HG03575 (cell line): ENCODE results near the gene ADCY7.

Experiments used
- ATAC-seq: cut with Tn5 transposase; IDR thresholded peaks from one replicate; pipeline ENCODE4 v1.9.1; 2021; ENCODE audit not compliant: unreplicated experiment, insufficient number of reproducible peaks, low FRiP score; ENCODE audit errors: extremely low read depth

The ADCY7 gene

DNA sequence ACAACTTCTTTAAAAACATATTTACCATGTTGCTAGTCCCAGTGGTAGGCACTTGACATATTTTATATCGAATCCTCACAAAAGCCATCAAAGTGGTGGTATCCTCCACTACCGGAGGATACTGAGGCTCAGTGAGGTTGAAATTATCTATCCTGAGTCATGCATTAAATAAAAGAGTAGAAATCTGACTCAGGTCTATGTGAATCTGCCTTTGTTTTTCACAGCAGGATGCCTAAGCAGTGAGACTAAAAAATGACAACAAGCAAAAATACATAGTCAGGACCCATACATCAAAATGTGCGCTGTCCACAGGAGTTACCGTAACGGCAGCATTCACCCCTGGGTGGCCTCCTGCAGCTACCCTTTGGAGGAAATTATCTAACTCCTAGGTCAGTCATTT, 84.8 kb downstream of the ADCY7 start:
- no peak for ATAC-seq

DNA sequence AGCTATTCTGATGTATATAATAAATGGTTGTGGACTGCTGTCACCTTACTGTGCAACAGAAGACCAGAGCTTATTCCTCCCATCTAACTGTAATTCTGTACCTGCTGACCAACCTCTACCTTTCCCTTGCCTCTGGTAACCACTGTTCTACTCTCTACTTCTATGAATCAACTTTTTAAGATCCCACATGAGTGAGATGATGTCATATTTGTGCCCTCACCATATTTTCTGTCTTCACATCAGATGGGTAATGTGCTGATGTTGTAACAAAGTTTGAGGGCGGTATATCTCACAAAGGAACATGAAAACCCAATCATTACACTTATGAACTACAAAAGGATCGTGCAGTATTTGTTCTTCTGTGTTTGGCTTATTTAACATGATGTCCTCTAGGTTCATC, 85.6 kb downstream of the ADCY7 start:
- ATAC-seq = no peak

DNA sequence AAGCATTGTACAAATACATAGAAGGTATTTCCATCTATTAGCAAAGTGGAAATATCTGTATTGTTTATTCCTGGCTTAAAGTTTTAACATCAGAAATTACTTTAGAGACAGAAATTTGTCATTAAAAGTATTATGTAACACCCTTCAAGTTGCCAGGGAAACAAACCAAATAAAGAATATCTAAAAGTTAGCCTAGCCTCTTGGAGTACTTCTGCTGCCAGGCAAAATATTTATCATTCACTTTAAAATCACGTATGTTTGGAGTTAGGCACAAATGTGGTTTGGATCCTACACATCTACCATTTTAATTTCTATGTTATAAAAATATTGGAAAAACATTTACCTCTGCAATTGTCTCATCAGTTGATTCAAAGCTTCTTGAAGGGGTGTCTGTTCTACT, 87.7 kb downstream of the ADCY7 start:
- no peak for ATAC-seq

DNA sequence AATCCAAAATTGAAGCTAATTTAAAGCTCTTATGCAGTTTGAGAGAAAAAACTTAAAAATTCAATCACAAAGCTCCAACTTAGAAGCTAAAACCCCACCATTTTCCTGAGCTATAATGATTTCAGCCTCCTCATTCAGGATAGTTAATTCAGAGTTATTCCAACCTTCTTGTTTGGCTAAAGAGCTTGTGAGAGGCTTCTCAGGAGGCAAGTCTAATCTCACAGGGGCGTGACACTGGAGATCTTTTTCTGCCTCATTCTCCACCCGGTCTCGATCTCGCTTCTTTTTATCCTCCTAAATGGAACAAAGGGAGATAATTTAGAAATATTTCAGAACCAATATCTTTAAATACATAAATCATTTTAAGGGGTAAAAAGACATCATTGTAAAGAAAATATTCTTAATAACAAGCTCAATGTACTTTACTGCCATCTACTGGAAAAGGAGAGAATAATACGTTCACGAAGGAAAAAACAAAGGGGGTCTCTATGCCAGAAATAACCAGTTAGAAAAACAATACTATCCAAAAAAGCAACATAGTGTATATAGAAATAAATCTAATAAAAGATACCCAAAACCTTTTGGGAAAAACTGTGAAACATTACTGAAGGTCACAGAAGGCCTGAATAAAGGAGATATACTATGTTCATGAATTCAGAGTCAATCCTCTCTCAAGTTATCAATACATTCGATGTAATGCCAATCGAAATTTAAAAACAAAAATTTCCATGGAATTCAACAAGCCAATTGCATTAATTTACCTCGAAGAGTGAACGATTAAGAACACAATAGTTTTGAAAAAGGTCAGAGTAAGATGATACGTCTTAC, 88.5 kb downstream of the ADCY7 start:
- no peak for ATAC-seq

DNA sequence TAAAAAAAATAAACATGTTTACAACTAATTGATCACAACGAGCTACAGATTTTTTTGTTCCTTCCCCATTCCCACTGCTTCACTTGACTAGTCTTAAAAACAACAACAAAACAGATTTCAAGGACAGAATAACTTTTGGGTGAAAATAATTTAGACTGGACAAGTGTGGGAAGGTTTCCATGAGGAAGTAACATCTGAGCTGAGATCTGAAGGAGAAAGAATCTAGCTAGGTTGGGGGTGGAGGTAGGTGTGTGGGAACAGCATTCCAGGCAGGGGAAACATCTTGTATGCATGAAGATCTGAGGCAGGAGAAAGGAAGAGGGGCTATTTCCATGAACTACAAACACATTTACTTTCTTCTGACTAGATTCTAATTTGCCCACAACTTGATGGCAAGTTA, 93.3 kb downstream of the ADCY7 start:
- no peak for ATAC-seq

DNA sequence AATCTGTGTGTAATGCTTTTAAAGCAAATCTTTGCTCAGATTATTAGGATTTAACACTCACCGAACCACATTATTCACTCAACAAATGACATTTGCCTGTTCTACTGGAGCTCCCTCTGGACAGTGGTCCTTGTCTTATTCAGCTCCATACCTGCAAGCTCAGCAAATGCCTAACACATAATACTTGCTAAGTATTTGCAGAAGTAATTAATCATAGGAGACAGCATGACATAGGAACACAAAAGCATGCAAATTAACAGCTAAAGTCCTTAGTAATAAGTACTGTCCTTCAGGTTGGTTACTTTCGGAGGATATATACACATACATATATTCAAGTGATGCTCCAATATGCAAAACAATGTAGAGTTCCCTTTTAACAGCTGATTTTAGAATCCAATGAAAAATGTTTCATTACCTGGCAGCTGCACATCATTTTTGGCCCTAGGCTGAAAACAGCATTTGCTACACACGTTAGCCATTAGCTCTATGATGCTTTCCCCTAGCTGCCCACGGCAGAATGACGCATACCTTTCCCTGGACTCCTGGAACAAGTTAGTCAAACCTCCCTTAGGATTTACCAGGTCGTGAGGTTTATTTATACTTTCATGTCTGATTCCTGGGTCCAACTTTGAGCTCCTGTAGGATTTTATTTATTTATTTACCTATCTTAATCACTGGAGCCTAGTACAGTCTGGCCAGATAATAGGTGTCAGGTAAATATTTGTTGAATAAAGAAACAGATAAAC, 93.9 kb downstream of the ADCY7 start:
- no peak for ATAC-seq

DNA sequence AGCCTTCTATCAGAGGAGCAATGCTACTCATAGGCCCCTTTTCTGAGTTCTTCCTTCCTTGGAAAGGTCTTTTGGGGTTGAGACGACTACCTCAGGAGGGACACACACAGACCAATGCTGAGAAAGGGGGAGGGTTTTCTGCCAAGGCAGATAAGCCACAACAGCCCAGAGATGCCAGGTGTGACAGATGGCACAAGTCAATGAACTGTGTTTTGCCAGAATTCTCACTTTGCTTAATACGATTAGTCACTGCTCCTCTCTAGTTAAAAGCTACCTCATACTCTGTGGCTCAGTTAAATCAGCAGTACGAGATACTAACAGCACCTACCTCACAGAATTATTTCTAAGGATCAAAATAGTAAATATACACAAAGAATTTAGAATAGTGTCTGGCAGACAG, 94.4 kb downstream of the ADCY7 start:
- ATAC-seq = no peak

DNA sequence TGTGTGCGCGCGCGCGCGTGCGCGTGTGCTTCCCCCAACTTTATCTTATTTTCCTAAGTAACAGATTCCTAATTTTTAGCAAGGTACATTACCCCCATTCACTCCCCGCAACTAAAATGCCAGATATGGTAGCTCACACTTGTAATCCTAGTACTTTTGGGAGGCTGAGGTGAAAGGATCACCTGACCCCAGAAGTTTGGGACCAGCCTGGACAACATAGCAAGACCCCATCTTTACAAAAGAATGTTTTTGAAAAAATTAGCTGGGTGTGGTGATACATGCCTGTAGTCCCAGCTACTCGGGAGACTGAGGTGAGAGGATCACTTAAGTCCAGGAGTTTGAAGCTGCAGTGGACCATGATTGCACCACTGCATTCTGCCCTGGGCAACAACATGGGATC, 97.3 kb downstream of the ADCY7 start:
- no peak for ATAC-seq

DNA sequence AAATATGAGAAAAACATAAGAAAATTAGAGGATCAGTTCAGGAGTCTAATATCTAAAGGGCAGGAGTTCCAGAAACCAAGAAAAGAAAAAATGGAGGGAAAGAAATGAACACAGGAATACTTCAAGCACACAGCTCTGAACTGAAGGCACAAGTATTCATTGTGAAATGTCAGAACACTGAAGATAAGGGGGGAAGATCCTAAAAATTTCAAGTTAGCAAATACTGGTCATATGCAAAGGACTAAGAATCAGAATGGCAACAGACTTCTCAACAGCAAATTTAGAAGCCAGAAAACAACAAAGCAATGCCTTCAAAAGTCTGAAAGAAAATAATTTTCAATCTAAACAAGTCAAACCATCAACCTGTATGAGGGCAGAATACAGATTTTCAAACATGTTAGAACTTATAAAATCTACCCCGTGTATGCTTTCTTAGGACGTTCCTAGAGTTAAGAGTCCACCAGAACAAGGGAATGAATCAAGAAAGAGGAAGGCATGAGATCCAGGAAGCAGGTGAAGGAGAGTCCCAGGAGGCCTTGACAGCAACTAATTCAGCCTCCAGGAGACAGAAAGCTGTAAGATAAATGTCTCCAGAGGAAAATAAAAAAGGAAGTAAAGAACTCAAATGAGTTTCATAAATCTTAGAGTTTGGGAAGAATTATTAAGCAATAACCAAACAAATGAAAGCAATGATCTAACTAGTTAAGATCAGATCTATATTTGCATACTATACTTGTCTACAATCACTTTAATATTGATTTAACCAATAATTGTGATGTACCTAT, 99.6 kb downstream of the ADCY7 start:
- ATAC-seq = no peak
